ENCODE results near the gene PLA2G4F.

GRCh38 chr15:42171795-42172194 is 15.4 kb upstream of the PLA2G4F start:
- TF ChIP-seq CTCF (IDR thresholded peaks at IDR 0.05) (no peak), EP300 (IDR thresholded peaks at IDR 0.05) (no peak)

All from gastroesophageal sphincter (tissue), 3 donors.